Natural killer cell (primary cell): ENCODE results near the gene LAMA4. TPM values are rescaled to one million over a fixed set of nuclear protein-coding genes. Genes with fewer than 3 reads are reported as not detected.

ENCODE experiments used
- ATAC-seq, 3 donors: fragments of 150-1000 bp in 2 of 3; fragments of 200-7000 bp in 1 of 3; cut with Tn5 transposase; 1 replicate in 1 of 3; 2 replicates in 2 of 3; pipeline ENCODE4 v1.10.0; 2021; ENCODE audit warnings: mild to moderate bottlenecking in 2 of 3, moderate library complexity in 2 of 3
- DNase-seq, 2 donors: peaks; one replicate each; pipeline versions ENCODE4 v3.0.0 to v3.0.0-alpha.2; 2013 to 2021; ENCODE audit warnings: mixed read lengths in 1 of 2
- H3K27ac ChIP-seq: one replicate; pipeline ENCODE4 v1.5.1; 2013; ENCODE audit warnings: mild to moderate bottlenecking, low read length
- H3K27me3 ChIP-seq: one replicate; pipeline ENCODE4 v1.6.1; 2013; ENCODE audit warnings: low read length; ENCODE audit not compliant: control insufficient read depth, insufficient read depth
- H3K36me3 ChIP-seq: one replicate; pipeline ENCODE4 v1.6.1; 2013; ENCODE audit warnings: low read length; ENCODE audit not compliant: control insufficient read depth, insufficient read depth
- H3K4me1 ChIP-seq: one replicate; pipeline ENCODE4 v1.6.1; 2013; ENCODE audit warnings: low read length; ENCODE audit not compliant: control insufficient read depth, insufficient read depth
- H3K4me3 ChIP-seq: one replicate; pipeline ENCODE4 v1.5.1; 2013; ENCODE audit warnings: low read length
- H3K9me3 ChIP-seq: one replicate; pipeline ENCODE4 v1.6.1; 2013; ENCODE audit warnings: low read length; ENCODE audit not compliant: control insufficient read depth, insufficient read depth
- H3K27ac Mint-ChIP-seq, 2 donors: one replicate each; pipeline ENCODE4 v1.8.0; 2022; ENCODE audit warnings: mild to moderate bottlenecking in 2 of 2, mixed read lengths in 2 of 2, moderate library complexity in 1 of 2
- H3K27me3 Mint-ChIP-seq, 2 donors: one replicate each; pipeline ENCODE4 v1.8.0; 2022; ENCODE audit warnings: low read depth in 2 of 2, mixed read lengths in 2 of 2
- H3K36me3 Mint-ChIP-seq: one replicate; pipeline ENCODE4 v1.8.0; 2022; ENCODE audit warnings: mixed read lengths
- H3K4me1 Mint-ChIP-seq, 2 donors: one replicate each; pipeline ENCODE4 v1.8.0; 2022; ENCODE audit warnings: mixed read lengths in 2 of 2
- H3K4me3 Mint-ChIP-seq: one replicate; pipeline ENCODE4 v1.8.0; 2022; ENCODE audit warnings: mild to moderate bottlenecking, moderate library complexity, mixed read lengths
- H3K9me3 Mint-ChIP-seq, 2 donors: one replicate each; pipeline ENCODE4 v1.8.0; 2022; ENCODE audit warnings: mixed read lengths in 2 of 2
- WGBS: methylation state at CpG from one replicate; pipeline ENCODE4 v1.1.7; 2013; ENCODE audit warnings: missing lambda C conversion rate; ENCODE audit not compliant: insufficient coverage; 5-methylcytosine and 5-hydroxymethylcytosine counted together
- intact Hi-C: fragments of 100-400 bp; cut with micrococcal nuclease; formaldehyde crosslinking; loops from one replicate; pipeline ENCODE4 v1.14.2; 2022
- total RNA-seq, 4 donors: library from RNA; stranded (reverse); fragments of 120-200 nt in 1 of 4; gene quantifications; one replicate each; pipeline versions ENCODE4 v1.2.3 to v1.2.4, GENCODE V29; 2013 to 2022
- TF ChIP-seq, protein P1 (sequence below): fragments of 200-600 bp; IDR thresholded peaks from one replicate; pipeline ENCODE4 v1.8.0; 2022; ENCODE audit warnings: antibody characterized with exemption

LAMA4 gene
- total RNA-seq, 3 donors from 2014 or later (not counting 1 experiment from before 2014, with no cell fraction given): not detected

DNA sequence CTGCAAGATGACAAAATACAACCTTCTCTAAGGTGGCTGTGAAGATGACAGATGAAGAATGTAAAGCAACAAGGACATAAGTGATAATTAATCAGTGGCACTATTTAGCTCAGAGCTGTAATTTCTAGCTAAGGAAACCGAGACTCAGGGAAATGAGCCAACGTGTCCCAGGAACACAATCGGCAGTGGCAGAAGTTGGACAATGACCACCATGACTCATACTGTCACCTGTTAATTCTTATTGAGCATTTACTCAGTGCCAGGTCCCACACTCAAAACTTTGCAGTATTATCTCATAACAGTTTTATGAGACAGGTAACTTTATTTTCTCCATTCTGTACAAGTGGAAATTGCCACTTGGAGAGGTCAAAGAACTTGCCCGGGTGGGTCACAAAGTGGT lies 55.8 kb downstream of the LAMA4 start:
- intact Hi-C loops: no loop called here
- ATAC-seq: no peak

DNA sequence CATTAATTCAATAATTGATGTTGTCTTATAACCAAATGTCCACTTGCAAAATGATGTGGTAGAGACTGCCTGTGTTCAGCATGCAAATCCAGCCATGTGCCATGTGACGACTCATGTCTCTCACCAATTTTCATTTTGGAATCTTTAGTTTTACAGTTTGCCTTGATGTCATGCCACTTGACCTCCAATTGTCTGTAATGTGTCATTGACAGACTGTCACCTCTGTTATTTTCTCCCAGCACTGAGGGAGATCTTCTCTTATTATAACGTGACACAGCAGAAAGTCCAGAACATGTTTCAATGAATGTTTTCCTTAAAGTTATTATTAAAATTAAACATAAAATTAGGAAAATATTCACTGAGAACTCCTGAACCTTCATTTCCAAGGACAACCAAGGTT lies 56.7 kb downstream of the LAMA4 start:
- peaks cover 4% of the 10 kb centered on the region for H3K27me3 ChIP-seq
- TF ChIP-seq, protein P1, sequence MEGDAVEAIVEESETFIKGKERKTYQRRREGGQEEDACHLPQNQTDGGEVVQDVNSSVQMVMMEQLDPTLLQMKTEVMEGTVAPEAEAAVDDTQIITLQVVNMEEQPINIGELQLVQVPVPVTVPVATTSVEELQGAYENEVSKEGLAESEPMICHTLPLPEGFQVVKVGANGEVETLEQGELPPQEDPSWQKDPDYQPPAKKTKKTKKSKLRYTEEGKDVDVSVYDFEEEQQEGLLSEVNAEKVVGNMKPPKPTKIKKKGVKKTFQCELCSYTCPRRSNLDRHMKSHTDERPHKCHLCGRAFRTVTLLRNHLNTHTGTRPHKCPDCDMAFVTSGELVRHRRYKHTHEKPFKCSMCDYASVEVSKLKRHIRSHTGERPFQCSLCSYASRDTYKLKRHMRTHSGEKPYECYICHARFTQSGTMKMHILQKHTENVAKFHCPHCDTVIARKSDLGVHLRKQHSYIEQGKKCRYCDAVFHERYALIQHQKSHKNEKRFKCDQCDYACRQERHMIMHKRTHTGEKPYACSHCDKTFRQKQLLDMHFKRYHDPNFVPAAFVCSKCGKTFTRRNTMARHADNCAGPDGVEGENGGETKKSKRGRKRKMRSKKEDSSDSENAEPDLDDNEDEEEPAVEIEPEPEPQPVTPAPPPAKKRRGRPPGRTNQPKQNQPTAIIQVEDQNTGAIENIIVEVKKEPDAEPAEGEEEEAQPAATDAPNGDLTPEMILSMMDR: no peak
- WGBS: 94% methylated on average over 1 of the region's 2 CpGs
- no peak overlapping the region for H3K27ac Mint-ChIP-seq
- intact Hi-C loops: no loop called here
- H3K36me3 ChIP-seq: no peaks in the 10 kb centered on the region
- no peak for DNase-seq
- H3K4me3 Mint-ChIP-seq: no peak overlapping the region
- H3K27ac ChIP-seq: no peak overlapping the region
- no peak for ATAC-seq
- no peak overlapping the region for H3K4me3 ChIP-seq
- H3K9me3 ChIP-seq: no peaks in the 10 kb centered on the region
- H3K9me3 Mint-ChIP-seq: no peaks in the 10 kb centered on the region
- no peaks in the 10 kb centered on the region for H3K36me3 Mint-ChIP-seq
- H3K4me1 ChIP-seq: no peaks in the 10 kb centered on the region
- peaks cover 22 to 50% of the 10 kb centered on the region in 2 donors for H3K27me3 Mint-ChIP-seq
- H3K4me1 Mint-ChIP-seq: no peaks in the 10 kb centered on the region

More for the DNA sequence above, 55.8 kb downstream of the LAMA4 start:
- Histone ChIP-seq H3K36me3 (no peaks in the 10 kb centered on the region), H3K27me3 (peaks cover 4% of the 10 kb centered on the region), H3K4me1 (no peaks in the 10 kb centered on the region), H3K27ac (no peak overlapping the region), H3K9me3 (no peaks in the 10 kb centered on the region), H3K4me3 (no peak overlapping the region)
- no peaks in the 10 kb centered on the region for H3K36me3 Mint-ChIP-seq
- peaks cover 17 to 52% of the 10 kb centered on the region in 2 donors for H3K27me3 Mint-ChIP-seq
- H3K4me3 Mint-ChIP-seq: no peak overlapping the region
- 79% methylated on average over 4 of the region's 4 CpGs for WGBS
- H3K9me3 Mint-ChIP-seq: no peaks in the 10 kb centered on the region
- no peak for DNase-seq
- no peak overlapping the region for H3K27ac Mint-ChIP-seq
- TF ChIP-seq, protein P1: no peak
- H3K4me1 Mint-ChIP-seq: peaks cover 0 to 7% of the 10 kb centered on the region in 2 donors

DNA sequence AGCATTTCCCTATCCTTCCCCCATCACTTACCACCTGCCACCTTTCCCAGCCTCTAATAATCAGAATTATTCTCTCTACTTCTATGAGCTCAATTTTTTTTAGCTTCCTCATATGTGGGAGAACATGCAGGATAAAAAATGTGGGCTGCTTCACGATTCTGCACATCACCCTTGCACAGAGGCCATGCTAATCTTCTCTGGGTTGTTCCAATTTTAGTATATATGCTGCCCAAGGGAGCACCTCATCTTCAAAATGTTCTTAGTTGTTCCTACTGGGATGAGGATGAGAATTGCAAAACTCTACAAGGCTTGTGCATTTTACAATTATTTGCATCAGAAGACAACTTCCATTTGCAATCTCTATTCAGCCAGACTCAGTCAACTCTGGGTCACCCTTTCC lies 58.1 kb downstream of the LAMA4 start:
- no peak overlapping the region for H3K4me3 Mint-ChIP-seq
- no peak overlapping the region for H3K4me3 ChIP-seq
- H3K27me3 ChIP-seq: peaks cover 4% of the 10 kb centered on the region
- H3K4me1 ChIP-seq: no peaks in the 10 kb centered on the region
- intact Hi-C loops: no loop called here
- H3K27ac ChIP-seq: no peak overlapping the region
- WGBS: 67% methylated on average over 1 of the region's 1 CpG
- H3K9me3 ChIP-seq: no peaks in the 10 kb centered on the region
- peaks cover 22 to 55% of the 10 kb centered on the region in 2 donors for H3K27me3 Mint-ChIP-seq
- no peaks in the 10 kb centered on the region for H3K36me3 Mint-ChIP-seq
- no peak overlapping the region for H3K27ac Mint-ChIP-seq
- no peaks in the 10 kb centered on the region for H3K4me1 Mint-ChIP-seq
- DNase-seq: no peak
- H3K9me3 Mint-ChIP-seq: no peaks in the 10 kb centered on the region
- ATAC-seq: no peak
- TF ChIP-seq, protein P1: no peak
- H3K36me3 ChIP-seq: no peaks in the 10 kb centered on the region

DNA sequence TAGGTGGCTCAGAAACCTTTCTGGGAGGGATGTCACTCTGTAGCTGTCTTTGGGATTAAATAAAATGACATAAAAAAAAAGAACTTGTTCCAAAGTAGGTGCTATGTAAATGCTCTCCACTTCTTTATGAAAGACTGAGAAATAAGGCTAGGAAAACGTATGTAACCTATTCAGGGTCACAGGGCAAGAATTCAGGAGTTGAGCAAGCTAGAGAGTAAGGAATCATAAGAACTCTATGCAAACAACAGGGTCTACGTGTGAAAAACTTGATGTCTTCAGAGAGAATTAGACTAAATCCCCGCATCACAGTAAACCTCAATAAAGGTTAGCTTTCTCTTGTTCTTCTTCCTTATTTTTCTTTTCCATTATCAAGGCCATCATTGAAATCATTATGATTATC lies 59.2 kb downstream of the LAMA4 start:
- ATAC-seq: no peak
- TF ChIP-seq, protein P1: no peak
- H3K4me1 Mint-ChIP-seq: no peaks in the 10 kb centered on the region

More for the DNA sequence above, 59.2 kb downstream of the LAMA4 start:
- H3K9me3 ChIP-seq: no peaks in the 10 kb centered on the region
- WGBS: 80% methylated on average over 3 of the region's 3 CpGs
- intact Hi-C loops: no loop called here
- no peak for DNase-seq
- H3K27me3 ChIP-seq: peaks cover 4% of the 10 kb centered on the region
- no peak overlapping the region for H3K27ac ChIP-seq
- Mint-ChIP-seq H3K36me3 (no peaks in the 10 kb centered on the region), H3K4me3 (no peak overlapping the region), H3K27me3 (peaks cover 27 to 56% of the 10 kb centered on the region in 2 donors), H3K9me3 (no peaks in the 10 kb centered on the region), H3K27ac (no peak overlapping the region)
- H3K4me3 ChIP-seq: no peak overlapping the region
- H3K36me3 ChIP-seq: no peaks in the 10 kb centered on the region
- no peaks in the 10 kb centered on the region for H3K4me1 ChIP-seq
